NCI-H2196 treated with DMSO at 0.1 percent for 48 hours (cell line): ENCODE measurements around the gene CYP17A1.
A peak's percentile ranks its signal among the peaks of the same experiment; 100 is the strongest.
"Not testable (repeated sequence)": the region's sequence is repeated elsewhere in the genome, so short reads cannot be mapped to it uniquely, and the experiment has no call there.

Source experiments
- DNase-seq: peaks from one replicate; lab custom pipeline; 2025; ENCODE audit not compliant: unreplicated experiment; lab: John Stamatoyannopoulos, UW

The CYP17A1 gene, protein sequence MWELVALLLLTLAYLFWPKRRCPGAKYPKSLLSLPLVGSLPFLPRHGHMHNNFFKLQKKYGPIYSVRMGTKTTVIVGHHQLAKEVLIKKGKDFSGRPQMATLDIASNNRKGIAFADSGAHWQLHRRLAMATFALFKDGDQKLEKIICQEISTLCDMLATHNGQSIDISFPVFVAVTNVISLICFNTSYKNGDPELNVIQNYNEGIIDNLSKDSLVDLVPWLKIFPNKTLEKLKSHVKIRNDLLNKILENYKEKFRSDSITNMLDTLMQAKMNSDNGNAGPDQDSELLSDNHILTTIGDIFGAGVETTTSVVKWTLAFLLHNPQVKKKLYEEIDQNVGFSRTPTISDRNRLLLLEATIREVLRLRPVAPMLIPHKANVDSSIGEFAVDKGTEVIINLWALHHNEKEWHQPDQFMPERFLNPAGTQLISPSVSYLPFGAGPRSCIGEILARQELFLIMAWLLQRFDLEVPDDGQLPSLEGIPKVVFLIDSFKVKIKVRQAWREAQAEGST

DNA sequence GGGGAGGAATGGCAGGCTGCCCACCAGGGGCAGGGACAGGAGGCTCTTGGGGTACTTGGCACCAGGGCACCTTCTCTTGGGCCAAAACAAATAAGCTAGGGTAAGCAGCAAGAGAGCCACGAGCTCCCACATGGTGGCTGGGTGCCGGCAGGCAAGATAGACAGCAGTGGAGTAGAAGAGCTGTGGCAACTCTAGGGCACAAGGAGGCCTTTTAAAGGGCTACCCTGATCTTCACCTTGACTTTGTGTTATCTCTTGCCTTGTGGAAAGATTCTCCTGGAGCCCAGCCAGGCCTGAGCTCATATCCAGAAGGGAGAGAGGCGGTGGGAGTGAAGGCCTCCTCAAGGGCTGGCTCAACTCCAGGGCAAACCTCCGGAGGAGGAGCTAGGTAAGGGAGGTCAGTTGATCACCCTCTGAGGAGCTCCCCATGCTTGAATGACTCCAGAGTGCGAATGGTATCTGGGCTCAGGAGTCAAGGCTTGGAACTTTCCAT, at the start of gene CYP17A1:
TSS of gene CYP17A1 (minus strand) at position 184 of the 492 bp plus-strand sequence. CDS start at position 132, 52 bp downstream.
- peak; percentile 1 for DNase-seq

DNA sequence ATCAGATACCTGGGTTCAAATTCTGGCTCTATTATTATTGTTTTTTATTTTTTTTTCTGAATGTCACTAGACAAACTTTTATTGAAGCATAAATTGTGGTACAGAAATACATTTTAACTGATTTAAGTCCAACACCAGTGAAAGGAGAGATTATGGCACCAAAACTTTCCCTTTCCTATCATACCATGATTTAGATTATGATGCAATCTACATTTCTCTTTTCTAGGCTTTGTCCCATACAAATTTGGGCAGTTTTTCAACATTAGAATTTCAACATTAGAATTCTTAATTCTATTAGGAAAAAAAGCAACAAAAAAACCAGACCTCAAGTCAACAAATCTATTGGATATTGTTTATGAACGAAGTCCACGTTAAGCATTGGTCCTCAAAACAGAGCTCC, 43.0 kb upstream of the CYP17A1 start:
- DNase-seq = no peak

DNA sequence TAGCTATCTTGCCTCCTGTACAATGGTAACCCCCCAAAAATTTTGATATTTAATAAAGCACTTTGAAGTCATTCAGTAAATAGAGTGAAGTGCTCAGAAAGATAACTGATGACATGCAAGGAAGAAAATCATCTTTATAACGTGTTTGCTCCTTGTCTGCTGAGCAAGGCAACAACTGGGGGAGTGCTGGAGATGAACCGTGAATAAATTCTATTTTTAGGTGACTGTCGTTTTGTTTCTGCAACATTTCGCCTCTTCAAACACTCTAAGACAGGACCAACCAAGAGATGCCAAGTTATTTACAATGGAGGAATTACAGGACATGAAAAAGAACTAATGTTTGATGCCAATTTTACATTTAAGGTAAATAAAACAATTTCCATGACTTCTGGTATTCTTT, 41.4 kb upstream of the CYP17A1 start:
- no peak for DNase-seq

DNA sequence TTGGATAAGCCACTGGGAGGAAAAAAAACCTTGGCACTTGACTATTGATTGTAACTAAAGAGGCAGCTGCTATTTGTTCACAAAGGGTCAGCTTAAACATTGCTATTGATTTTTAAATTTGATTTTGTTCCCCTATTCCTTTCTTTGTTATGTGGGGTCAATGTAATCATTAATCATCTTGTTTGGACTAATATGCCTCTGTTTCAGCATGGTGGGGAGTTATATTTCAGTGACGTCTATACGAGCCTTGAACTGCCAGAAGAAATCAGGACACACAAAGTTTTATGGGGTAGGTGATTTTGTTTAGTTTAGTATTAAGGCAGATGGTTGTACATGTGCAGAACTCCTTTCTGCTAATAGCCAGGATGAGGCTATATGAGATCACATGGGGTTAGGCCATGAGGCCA, 39.5 kb upstream of the CYP17A1 start:
- no peak for DNase-seq

DNA sequence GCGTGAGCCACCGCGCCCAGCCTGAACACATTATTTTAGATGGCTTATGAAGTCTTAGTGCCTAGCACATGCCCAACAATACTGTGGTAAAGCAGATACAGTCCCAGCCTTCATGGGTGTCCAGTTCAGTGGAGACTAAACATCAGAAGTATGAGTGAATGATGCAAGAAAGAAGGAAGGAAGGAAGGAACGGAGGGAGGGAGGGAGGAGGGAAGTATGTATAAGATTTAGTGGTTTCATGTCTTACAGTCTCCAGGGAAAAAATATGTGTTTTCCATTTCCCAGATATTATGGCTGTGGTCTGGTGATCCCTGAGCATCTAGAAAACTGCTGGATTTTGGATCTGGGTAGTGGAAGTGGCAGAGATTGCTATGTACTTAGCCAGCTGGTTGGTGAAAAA, 35.0 kb upstream of the CYP17A1 start:
- no peak for DNase-seq

DNA sequence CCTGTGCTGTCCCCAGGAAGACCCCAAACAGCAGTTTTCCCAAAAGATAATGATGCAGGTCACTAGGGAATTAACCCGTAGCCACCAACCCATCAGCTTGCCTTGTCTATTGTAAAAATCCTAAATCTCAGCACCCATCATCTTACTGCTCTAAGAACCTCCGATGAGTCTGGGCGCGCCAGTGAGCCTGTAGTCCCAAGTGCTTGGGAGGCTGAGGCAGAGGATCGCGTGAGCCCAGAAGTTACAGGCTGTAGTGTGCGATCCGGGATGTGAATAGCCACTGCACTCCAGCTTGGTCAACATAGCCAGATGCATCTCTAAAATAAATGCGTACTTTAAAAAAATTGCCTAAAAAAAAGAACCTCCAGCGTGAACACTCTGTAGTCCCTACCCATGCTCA, 33.0 kb upstream of the CYP17A1 start:
- no peak for DNase-seq

DNA sequence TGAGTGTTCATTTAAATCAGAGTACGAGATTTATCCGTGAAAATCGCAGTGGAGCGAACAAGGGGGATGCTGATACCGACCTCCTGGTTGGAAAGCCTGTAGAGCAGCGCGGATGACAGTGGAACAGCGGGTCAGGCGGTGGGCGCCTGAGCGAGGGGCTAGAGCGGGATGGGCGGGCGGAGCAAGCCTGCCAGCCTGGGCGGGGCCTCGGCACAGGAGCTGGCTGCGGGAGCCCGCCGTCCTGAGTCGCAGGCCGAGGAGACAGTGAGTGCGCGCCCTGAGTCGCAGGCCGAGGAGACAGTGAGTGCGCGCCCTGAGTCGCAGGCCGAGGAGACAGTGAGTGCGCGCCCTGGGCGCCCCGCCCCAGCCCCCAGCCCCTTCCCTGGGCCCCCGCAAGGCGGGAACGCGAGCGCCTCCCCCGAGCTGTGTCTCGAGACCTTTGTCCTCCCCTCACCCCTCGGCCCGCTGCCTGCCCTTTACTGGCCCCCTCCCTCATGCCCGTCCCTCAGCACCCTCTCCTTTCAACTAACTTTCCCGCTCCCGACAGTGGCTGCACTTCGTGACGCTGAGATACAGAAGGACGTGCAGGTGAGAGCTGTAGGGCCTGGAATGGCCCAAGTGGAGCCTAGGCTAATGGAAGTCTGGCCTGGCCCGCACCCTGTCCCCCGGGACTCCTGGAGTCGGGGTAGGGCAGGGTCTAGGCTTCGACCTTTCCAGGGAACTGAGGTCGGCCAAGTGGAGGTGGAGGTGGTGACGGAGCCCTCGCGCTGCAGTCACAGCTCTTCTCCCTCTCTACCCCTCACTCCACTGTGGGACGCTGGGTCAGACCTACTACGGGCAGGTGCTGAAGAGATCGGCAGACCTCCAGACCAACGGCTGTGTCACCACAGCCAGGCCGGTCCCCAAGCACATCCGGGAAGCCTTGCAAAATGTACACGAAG, 32.3 kb upstream of the CYP17A1 start, which contains the start of gene AS3MT:
TSS of gene AS3MT (plus strand) at position 213 of the 941 bp plus-strand sequence. CDS start at position 336, 123 bp downstream.
- no peak for DNase-seq

DNA sequence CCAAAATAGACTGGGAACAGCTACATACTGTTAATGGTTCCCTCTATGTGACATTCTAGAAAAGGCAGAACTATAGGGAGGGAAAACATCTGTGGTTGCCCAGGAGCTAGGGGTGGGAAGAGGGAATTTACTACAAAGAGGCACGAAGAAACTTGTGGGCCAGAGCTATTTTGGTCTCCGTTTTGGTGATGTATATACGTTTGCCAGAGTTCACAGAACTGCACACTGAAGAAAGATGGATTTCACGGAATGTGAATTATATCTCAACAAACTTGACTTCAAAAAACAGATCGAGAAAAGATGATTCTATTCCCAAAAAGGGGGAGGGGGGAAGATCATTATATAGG, 31.7 kb upstream of the CYP17A1 start:
- DNase-seq = no peak

DNA sequence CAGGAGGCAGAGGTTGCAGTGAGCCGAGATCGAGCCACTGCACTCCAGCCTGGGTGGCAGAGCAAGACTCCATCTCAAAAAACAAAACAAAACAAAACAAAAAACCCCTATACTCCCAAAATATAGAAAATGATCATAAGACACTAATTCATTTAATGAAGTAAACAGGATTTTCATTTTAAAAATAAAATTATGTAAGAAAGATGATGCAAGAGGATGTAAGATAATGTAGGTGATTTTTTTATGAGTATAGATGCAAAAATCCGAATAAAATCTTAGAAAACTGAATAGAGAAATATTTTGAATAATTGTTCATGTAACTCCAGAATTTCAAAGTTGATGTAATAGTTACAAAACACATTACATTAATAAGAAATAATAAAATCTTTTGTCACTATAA, 28.4 kb upstream of the CYP17A1 start:
- no peak for DNase-seq

DNA sequence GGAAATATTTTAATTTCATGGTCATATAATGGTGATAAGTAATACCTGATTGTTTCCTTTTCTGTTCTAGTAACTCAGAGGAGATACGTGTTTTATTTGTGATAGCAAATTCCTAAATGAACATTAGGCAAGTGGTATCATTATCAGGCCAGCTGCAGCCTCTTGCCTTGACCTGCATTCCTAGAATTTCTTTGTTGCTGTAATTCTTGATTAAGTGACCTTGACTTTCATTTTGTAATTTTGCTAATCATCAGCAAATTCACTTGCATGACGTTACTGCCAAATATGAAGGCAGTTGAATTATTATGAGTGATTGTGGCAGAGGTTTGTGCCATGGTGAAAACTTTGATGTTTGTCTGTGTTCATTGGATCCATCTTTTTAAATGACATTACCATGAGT, 26.4 kb upstream of the CYP17A1 start:
- no peak for DNase-seq

DNA sequence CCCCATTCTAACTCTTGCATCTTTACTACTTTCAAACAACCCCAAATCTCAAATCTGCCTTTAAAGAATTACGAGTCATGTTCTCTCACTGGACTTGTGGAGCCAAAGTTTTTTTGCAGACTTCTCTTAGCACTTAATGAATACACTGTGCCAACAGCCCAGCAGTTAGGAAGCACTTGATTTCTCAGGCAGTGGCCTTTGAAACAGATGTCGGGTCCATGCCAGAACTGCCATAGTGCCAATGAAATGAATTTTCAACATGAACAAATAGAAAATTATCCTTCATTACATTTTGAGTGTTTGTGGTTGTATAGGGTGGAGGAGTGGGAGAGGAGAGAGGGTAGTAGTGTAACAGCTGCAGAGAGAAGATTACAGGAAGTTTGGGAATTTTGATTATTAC, 22.7 kb upstream of the CYP17A1 start:
- DNase-seq = no peak

DNA sequence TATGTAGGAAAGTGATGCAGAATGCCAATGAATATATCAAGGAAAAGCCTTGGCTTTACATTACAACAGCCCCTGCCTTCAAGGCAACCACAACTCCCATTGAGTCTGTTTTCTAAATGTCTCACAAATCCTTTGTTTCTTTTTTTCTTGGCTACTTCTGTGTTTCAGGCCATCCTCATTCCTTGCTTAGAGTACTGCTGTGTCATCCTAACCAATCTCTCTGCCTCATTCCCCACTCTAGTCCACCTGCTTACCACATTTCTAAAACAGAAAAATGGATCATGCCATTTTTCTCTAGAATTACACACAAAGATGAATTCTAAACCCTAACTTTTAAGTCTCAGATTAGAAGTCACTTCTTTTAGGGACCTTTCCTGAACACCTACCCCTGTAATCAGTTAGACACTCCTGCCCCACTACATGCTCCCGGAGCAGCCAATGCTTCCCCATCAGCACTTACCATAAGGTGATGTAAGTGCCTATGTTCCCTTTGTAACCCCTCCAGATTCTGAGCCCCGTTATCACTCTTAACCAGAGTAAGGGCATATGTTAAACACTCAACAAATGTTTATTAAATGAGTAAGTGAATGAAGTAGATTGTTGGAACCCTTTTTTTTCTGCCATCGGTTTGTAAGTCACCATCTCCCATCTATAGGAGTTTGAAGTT, 19.7 kb upstream of the CYP17A1 start:
- no peak for DNase-seq

DNA sequence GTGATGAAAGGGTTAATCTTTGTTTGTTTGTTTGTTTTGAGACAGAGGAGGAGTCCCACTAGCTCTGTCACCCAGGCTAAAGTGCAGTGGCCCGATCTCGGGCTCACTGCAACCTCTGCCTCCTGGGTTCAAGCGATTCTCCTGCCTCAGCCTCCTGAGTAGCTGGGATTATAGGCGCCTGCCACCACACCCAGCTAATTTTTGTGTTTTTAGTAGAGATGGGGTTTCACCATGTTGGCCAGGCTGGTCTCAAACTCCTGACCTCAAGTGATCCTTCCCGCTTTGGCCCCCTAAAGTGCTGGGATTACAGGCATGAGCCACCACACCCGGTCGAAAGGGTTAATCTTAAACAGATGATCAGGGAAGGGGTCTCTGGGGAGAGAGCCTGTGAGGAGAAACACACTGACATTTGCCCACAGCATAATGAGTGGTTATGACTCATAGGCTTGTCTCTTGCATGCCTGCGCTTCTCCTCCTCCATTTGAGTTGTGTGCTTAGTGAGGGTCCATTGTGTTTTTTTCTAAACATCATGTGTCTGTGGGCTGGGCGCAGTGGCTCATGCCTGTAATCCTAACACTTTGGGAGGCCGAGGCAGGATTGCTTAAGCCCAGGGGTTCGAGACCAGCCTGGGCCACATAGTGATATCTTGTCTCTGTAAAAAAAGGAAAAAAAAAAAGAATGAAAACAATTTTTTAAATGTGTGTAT, 18.7 kb upstream of the CYP17A1 start:
- DNase-seq = not testable (repeated sequence)

DNA sequence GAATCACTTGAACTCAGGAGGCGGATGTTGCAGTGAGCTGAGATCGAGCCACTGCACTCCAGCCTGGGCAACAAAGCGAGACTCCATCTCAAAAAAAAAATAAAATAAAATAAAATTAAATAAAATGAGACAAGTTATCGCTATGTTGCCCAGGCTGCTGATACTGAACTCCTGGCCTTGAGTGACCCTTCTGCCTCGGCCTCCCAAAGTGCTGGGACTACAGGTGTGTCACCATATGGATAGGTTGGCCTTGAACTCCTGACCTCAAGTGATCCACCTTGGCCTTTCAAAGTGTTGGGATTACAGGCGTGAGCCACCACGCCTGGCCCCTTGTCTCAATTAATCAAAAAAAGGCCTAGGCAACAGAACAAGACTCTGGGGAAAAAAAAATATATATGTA, 16.0 kb upstream of the CYP17A1 start:
- not testable (repeated sequence) for DNase-seq

DNA sequence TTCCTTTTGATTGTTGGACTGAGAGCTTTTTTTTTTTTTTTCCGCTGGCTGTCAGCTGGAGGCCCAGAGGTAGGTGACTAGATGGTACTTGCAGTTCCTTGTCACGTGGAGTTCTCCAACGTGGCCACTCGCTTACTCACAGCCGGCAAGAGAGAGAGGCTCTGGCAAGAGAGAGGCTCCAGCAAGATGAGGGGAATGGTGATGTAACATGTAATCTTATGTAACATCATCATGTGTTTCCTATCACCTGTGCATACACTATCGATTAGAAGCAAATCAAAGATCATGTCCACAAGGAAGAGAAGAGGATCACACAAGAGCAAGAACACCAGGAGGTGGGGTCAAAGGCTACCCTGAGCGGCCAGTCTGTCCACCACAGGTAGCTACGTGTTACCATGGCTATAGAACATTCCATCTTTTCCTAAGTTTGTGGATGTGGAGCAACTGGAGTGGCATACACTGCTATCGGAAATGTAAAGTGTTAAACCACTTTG, 12.9 kb upstream of the CYP17A1 start:
- no peak for DNase-seq

DNA sequence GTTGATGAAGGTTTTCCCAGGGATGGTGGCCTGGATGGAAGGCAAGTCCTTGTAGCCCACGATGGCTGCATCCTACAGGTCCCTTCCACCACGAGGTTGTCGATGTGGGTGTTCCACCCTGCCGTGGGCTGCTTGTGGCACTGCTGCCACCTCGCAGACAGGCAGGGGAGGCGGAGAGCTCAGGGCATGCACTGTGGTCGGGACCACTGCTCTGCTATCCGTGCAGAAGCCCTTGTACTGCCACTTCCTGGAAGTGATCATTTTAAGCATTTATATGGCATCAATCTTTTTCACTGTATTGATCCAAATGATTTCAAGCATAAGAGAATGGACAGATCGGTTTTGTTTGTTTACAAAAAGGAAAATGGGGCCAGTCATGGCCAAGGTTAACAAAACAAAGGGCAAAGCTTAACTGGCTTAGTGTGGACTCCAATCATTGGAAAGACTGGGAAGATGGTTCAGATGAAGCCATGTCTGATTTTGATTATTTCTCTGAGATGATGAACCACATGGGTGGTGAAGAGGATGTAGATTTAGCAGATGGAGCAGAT, 8.2 kb upstream of the CYP17A1 start:
- no peak for DNase-seq

DNA sequence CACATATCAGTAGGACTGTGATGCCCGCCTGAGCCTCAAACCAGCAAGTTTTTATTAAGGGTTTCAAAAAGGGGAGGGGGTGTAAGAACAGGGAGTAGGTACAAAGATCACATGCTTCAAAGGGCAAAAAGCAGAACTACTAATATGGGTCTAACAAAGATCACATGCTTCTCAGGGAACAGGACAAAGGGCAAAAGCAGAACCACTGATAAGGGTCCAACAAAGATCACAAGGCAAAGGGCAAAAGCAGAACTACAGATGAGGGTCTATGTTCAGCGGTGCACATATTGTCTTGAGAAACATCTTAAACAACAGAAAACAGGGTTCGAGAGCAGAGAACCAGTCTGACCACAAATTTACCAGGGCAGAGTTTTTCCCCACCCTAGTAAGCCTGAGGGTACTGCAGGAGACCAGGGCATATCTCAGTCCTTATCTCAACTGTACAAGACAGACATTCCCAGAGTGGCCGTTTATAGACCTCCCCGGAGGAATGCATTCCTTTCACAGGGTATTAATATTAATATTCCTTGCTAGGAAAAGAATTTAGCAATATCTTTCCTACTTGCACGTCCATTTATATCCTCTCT, 7.1 kb upstream of the CYP17A1 start:
- not testable (repeated sequence) for DNase-seq

DNA sequence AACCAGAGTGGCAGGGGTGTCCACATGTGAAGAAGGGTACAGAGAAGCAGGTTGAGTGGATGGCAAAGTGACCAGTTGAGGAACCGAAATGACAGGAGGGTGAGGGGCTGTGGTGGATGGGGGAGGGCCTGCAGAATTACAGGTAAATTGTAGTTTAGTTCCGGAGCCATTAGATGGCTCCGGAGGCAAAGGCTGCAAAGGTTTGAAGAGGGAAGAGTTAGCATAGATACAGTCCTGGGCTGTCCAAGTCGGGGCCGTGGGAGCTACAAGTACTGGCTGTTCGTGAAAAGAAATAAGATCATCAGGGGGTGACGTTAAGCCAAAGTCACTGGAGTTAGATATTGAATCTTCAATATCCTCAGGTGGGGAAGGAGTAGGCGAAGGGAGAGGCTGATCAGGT, 5.9 kb upstream of the CYP17A1 start:
- not testable (repeated sequence) for DNase-seq

DNA sequence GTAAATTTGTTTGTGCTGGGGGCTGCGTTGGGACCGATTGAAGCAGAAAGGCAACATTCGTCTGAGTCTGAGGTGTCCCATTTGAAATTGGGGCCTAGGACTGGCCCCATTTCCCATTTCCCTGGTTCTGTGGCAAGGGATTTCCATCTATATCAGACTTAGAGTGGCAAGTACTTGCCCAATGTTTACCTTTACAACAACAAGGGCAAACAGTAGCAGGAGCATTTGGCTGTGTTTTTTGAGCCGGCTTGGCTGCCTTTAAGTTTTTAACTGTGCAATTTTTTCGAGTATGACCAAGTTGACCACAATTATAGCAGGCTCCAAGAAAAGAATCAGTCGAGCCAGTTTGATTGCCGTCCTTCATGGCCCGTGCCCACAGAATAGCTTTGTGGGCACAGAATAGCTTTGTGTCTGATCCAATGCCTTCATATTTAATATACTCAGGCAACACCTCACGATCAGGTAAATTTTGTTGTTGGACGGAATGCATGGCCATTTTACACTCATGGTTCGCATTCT, 4.7 kb upstream of the CYP17A1 start:
- DNase-seq = no peak
